ENCODE measurements around the gene NTS.

GRCh38 chr12:85829391-85829790, 44.7 kb upstream of the NTS start:
- TF ChIP-seq CTCF (conservative IDR thresholded peaks at IDR 0.05) = no peak
- no peak for TF ChIP-seq ZFX (IDR thresholded peaks at IDR 0.05)

Data from C4-2B (cell line).